Head of caudate nucleus (tissue), 42 donors: ENCODE results near the gene ETS2.

Experiments used
- DNase-seq, 42 donors: peaks; one replicate each; pipeline versions ENCODE4 v3.0.0 to v3.0.0-alpha.2; 2020 to 2021; ENCODE audit warnings: mixed read lengths in 7 of 42
- intact Hi-C: fragments of 100-400 bp; cut with DNase I; formaldehyde crosslinking; loops from one replicate; pipeline ENCODE4 v1.15.0; 2022

The ETS2 gene

GRCh38 chr21:38798481-38798882 lies 7.2 kb upstream of the ETS2 start:
- no peak for DNase-seq
- intact Hi-C loops: no loop called here

- no peak for DNase-seq
- intact Hi-C loops: no loop called here
Measured at GRCh38 chr21:38800046-38800758, 5.5 kb upstream of the ETS2 start.

GRCh38 chr21:38800924-38801744 lies 4.6 kb upstream of the ETS2 start:
- DNase-seq: peak in 1 of 42 donors; percentile 30
- intact Hi-C loops: no loop called here

GRCh38 chr21:38802050-38803026 lies 3.4 kb upstream of the ETS2 start:
- intact Hi-C loops: no loop called here
- DNase-seq: no peak

- no peak for DNase-seq
Measured at GRCh38 chr21:38803075-38803660, 2.6 kb upstream of the ETS2 start.

GRCh38 chr21:38804030-38804788 lies 1.5 kb upstream of the ETS2 start:
- DNase-seq: peak in 37 of 42 donors; percentile 25 to 82 (median 52)
- intact Hi-C loops: no loop called here

More at GRCh38 chr21:38803075-38803660, 2.6 kb upstream of the ETS2 start:
- intact Hi-C loops: no loop called here

GRCh38 chr21:38804789-38805327 lies 871 bp upstream of the ETS2 start:
- intact Hi-C loops: no loop called here
- DNase-seq: peak; percentile 34 to 87 (median 72)

GRCh38 chr21:38806153-38806941 lies 618 bp downstream of the ETS2 start:
- peak in 15 of 42 donors; percentile 2 to 57 (median 24) for DNase-seq
- intact Hi-C loops: no loop called here

- intact Hi-C loops: no loop called here
- DNase-seq: peak in 2 of 42 donors; percentile 9 to 14
Measured at GRCh38 chr21:38806942-38807284, 1.2 kb downstream of the ETS2 start.

GRCh38 chr21:38807441-38807871 lies 1.7 kb downstream of the ETS2 start:
- intact Hi-C loops: no loop called here
- DNase-seq: no peak

- no peak for DNase-seq
- intact Hi-C loops: no loop called here
Measured at GRCh38 chr21:38807986-38808385, 2.3 kb downstream of the ETS2 start.

GRCh38 chr21:38809198-38809878 lies 3.6 kb downstream of the ETS2 start:
- intact Hi-C loops: no loop called here
- peak in 3 of 42 donors; percentile 22 to 46 (median 28) for DNase-seq

GRCh38 chr21:38810034-38810825 lies 4.5 kb downstream of the ETS2 start:
- DNase-seq: peak in 1 of 42 donors; percentile 13
- intact Hi-C loops: no loop called here

GRCh38 chr21:38810826-38811164 lies 5.1 kb downstream of the ETS2 start:
- no peak for DNase-seq
- intact Hi-C loops: no loop called here

GRCh38 chr21:38811257-38811656 lies 5.5 kb downstream of the ETS2 start:
- intact Hi-C loops: no loop called here
- no peak for DNase-seq

- intact Hi-C loops: no loop called here
- peak in 1 of 42 donors; percentile 3 for DNase-seq
Measured at GRCh38 chr21:38813143-38813542, 7.4 kb downstream of the ETS2 start.
